A549 (cell line): ENCODE data around the gene LPCAT1. TPM values are rescaled to one million over a fixed set of nuclear protein-coding genes. Genes with fewer than 3 reads are reported as not detected.

Experiments
- ATAC-seq, 2 experiments: fragments of 200-7000 bp in 1 of 2; fragments of >200 bp in 1 of 2; cut with Nextera tagmentation in 1 of 2; cut with Tn5 transposase in 1 of 2; 3 replicates each; pipeline versions ENCODE4 v1.8.0 to v1.9.1; 2018 to 2020; ENCODE audit warnings: mild to moderate bottlenecking in 1 of 2, moderate library complexity in 1 of 2
- CTCF ChIA-PET: fragments of 300-600 bp; sonication (Branson Sonifier 250); formaldehyde crosslinking; extraction: SDS; loops from one replicate; lab custom pipeline; 2021; ENCODE audit warnings: antibody characterized with exemption, inconsistent platforms; lab: Yijun Ruan, JAX
- POLR2A ChIA-PET: fragments of 350-600 bp; formaldehyde crosslinking; extraction: SDS; loops from one replicate; lab custom pipeline; 2021; ENCODE audit warnings: antibody characterized with exemption, inconsistent platforms; lab: Yijun Ruan, JAX
- DNase-seq, 2 experiments: peaks; one replicate each; pipeline versions ENCODE4 v3.0.0 to v3.0.0-alpha.2; 2011 to 2016; ENCODE audit warnings: low read depth in 1 of 2, low spot score in 1 of 2
- FAIRE-seq: peaks from 2 replicates; lab custom pipeline; 2011; peaks lifted over from hg19 to GRCh38; lab: Jason Lieb, UNC
- H3K27ac ChIP-seq, 2 experiments: fragments of >200 bp; sonication (Bioruptor Twin); formaldehyde crosslinking; 3 replicates each; pipeline ENCODE4 v1.5.1; 2016 to 2017
- H3K4me1 ChIP-seq: fragments of >200 bp; sonication (Bioruptor Twin); formaldehyde crosslinking; 3 replicates; pipeline ENCODE4 v1.6.1; 2016
- H3K4me2 ChIP-seq: fragments of >200 bp; sonication (Bioruptor Twin); formaldehyde crosslinking; 3 replicates; pipeline ENCODE4 v1.6.1; 2016
- H3K4me3 ChIP-seq: fragments of >200 bp; sonication (Bioruptor Twin); formaldehyde crosslinking; 3 replicates; pipeline ENCODE4 v1.5.1; 2016
- H3K9me3 ChIP-seq: fragments of >200 bp; sonication (Bioruptor Twin); formaldehyde crosslinking; 3 replicates; pipeline ENCODE4 v1.6.1; 2016
- CEBPB ChIP-seq, 2 experiments: fragments of >200 bp in 1 of 2; sonication (Bioruptor Twin) in 1 of 2; formaldehyde crosslinking in 1 of 2; IDR thresholded peaks; 2 replicates each; pipeline ENCODE4 v1.6.1; 2012 to 2016
- EHMT2 ChIP-seq: fragments of 200-600 bp; sonication (generic); IDR thresholded peaks from 2 replicates; pipeline ENCODE4 v1.6.1; 2016; ENCODE audit warnings: antibody characterized with exemption, low read depth, mild to moderate bottlenecking, moderate library complexity
- FOXS1 ChIP-seq: fragments of 250-450 bp; sonication (Bioruptor Pico); IDR thresholded peaks from 2 replicates; pipeline ENCODE4 v1.5.0; 2020; ENCODE audit warnings: mild to moderate bottlenecking, moderate library complexity
- GATA3 ChIP-seq: IDR thresholded peaks from 2 replicates; pipeline ENCODE4 v1.6.1; 2012; ENCODE audit warnings: borderline replicate concordance
- HOXB13 ChIP-seq: fragments of 250-450 bp; sonication (Bioruptor Pico); IDR thresholded peaks from 2 replicates; pipeline ENCODE4 v1.5.0; 2020; ENCODE audit warnings: low read depth, mild to moderate bottlenecking, moderate library complexity
- HOXB5 ChIP-seq: fragments of 250-450 bp; sonication (Bioruptor Pico); IDR thresholded peaks from 2 replicates; pipeline ENCODE4 v1.5.0; 2020; ENCODE audit warnings: mild to moderate bottlenecking, moderate library complexity
- KDM5A ChIP-seq: fragments of 200-600 bp; sonication (generic); IDR thresholded peaks from 2 replicates; pipeline ENCODE4 v1.6.1; 2016; ENCODE audit warnings: antibody characterized with exemption, mild to moderate bottlenecking
- PHF8 ChIP-seq: fragments of 200-600 bp; sonication (generic); IDR thresholded peaks from 2 replicates; pipeline ENCODE4 v1.6.1; 2016; ENCODE audit warnings: low read depth, mild to moderate bottlenecking, antibody characterized with exemption, moderate library complexity, borderline replicate concordance
- POLR2A ChIP-seq: IDR thresholded peaks from 2 replicates; pipeline ENCODE4 v1.6.1; 2012; ENCODE audit warnings: mild to moderate bottlenecking, low read length
- RFX5 ChIP-seq: fragments of 450-650 bp; IDR thresholded peaks from 2 replicates; pipeline ENCODE4 v1.7.1; 2014; ENCODE audit warnings: antibody characterized with exemption, mild to moderate bottlenecking, moderate library complexity
- RNF2 ChIP-seq: fragments of 200-600 bp; sonication (generic); IDR thresholded peaks from 2 replicates; pipeline ENCODE4 v1.6.1; 2016; ENCODE audit warnings: low read depth, mild to moderate bottlenecking, antibody characterized with exemption, moderate library complexity, borderline replicate concordance
- SREBF2 ChIP-seq: fragments of 450-650 bp; IDR thresholded peaks from 2 replicates; pipeline ENCODE4 v1.6.1; 2014; ENCODE audit warnings: mild to moderate bottlenecking, moderate library complexity
- TFCP2L1 ChIP-seq: fragments of 250-450 bp; sonication (Bioruptor Pico); IDR thresholded peaks from 2 replicates; pipeline ENCODE4 v1.5.0; 2021; ENCODE audit warnings: mild to moderate bottlenecking
- ZNF302 ChIP-seq: fragments of 250-450 bp; sonication (Bioruptor Pico); IDR thresholded peaks from 2 replicates; pipeline ENCODE4 v1.9.0; 2021; ENCODE audit warnings: inconsistent platforms, mild to moderate bottlenecking, moderate library complexity
- WGBS: methylation state at CpG from one replicate; pipeline ENCODE4 v1.1.6; 2017; ENCODE audit errors: missing lambda C conversion rate; 5-methylcytosine and 5-hydroxymethylcytosine counted together
- polyA plus RNA-seq, 4 experiments: library from polyadenylated mRNA; depleted of rRNA in 3 of 4; stranded (reverse); fragments of >200 nt; fragmentation: RNase III in 1 of 4; extraction: RNeasy Plus Mini Kit Qiagen cat#74134 plus additional on column Dnase treatment in 1 of 4; gene quantifications; 2 replicates in 3 of 4; 3 replicates in 1 of 4; pipeline ENCODE4 v1.2.3, GENCODE V29; 2011 to 2017
- TF ChIP-seq, protein P1 (sequence below): fragments of 150-350 bp; IDR thresholded peaks from 2 replicates; pipeline ENCODE4 v1.6.1; 2014; ENCODE audit warnings: low read depth, mild to moderate bottlenecking, low read length
- TF ChIP-seq, protein P2 (sequence below): fragments of >200 bp; sonication (Bioruptor Twin); formaldehyde crosslinking; IDR thresholded peaks from 3 replicates; pipeline ENCODE4 v1.6.1; 2016
- TF ChIP-seq, protein P3 (sequence below): IDR thresholded peaks from 2 replicates; pipeline ENCODE4 v1.6.1; 2012; ENCODE audit warnings: low read depth, borderline replicate concordance
- TF ChIP-seq, protein P4 (sequence below): fragments of >200 bp; sonication (Bioruptor Twin); formaldehyde crosslinking; IDR thresholded peaks from 3 replicates; pipeline ENCODE4 v1.5.1; 2016
- TF ChIP-seq, protein P5 (sequence below): fragments of 250-450 bp; sonication (Bioruptor Pico); IDR thresholded peaks from 2 replicates; pipeline ENCODE4 v1.5.0; 2020; ENCODE audit warnings: low read depth, mild to moderate bottlenecking, moderate library complexity

Gene LPCAT1
- polyA plus RNA-seq, 2 of the 4 experiments (the other 2 are of a cell fraction), result 22.9 to 74.9 TPM

DNA sequence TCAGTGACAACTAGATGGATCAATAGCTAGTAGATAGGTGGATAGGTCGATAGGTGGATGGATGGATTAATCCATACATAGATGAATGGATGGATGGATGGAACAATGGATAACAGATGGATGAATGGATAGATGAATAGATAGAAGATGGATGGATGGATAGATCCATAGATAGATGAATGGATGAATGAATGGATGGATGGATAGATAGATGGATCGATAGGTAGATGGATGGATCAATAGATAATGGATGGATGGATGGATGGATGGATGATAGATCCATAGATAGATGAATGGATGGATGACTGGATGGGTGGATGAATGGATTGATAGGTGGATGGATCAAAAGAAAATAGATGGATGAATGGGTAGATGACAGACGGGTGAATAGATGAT lies 83.7 kb downstream of the LPCAT1 start:
- POLR2A ChIA-PET, result no interaction called here
- no peak for DNase-seq
- FAIRE-seq, result no peak
- Histone ChIP-seq H3K9me3 (no peaks in the 10 kb centered on the region), H3K4me1 (peaks cover 10% of the 10 kb centered on the region; the same call in 1 of the 3 replicates), H3K27ac (no peak overlapping the region), H3K4me3 (no peak overlapping the region), H3K4me2 (no peak overlapping the region)
- CTCF ChIA-PET, result interaction anchor here (0.7 kb wide), 1 partner anchor 63 kb away, joined by 3 read pairs; no protein-coding TSS in a partner anchor
- 32% methylated on average over 3 of the region's 3 CpGs for WGBS
- TF ChIP-seq PHF8 (no peak), TFCP2L1 (CRISPR knock-in tag) (no peak), HOXB13 (CRISPR knock-in tag) (no peak), SREBF2 (no peak), ZNF302 (CRISPR knock-in tag) (no peak), GATA3 (no peak), POLR2A (no peak), KDM5A (no peak), CEBPB (IDR thresholded peaks at IDR 0.05) (no peak), HOXB5 (CRISPR knock-in tag) (no peak), EHMT2 (no peak), FOXS1 (CRISPR knock-in tag) (no peak), RNF2 (no peak), RFX5 (no peak)
- TF ChIP-seq, protein P1, sequence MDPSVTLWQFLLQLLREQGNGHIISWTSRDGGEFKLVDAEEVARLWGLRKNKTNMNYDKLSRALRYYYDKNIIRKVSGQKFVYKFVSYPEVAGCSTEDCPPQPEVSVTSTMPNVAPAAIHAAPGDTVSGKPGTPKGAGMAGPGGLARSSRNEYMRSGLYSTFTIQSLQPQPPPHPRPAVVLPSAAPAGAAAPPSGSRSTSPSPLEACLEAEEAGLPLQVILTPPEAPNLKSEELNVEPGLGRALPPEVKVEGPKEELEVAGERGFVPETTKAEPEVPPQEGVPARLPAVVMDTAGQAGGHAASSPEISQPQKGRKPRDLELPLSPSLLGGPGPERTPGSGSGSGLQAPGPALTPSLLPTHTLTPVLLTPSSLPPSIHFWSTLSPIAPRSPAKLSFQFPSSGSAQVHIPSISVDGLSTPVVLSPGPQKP, result no peak
- TF ChIP-seq, protein P2, sequence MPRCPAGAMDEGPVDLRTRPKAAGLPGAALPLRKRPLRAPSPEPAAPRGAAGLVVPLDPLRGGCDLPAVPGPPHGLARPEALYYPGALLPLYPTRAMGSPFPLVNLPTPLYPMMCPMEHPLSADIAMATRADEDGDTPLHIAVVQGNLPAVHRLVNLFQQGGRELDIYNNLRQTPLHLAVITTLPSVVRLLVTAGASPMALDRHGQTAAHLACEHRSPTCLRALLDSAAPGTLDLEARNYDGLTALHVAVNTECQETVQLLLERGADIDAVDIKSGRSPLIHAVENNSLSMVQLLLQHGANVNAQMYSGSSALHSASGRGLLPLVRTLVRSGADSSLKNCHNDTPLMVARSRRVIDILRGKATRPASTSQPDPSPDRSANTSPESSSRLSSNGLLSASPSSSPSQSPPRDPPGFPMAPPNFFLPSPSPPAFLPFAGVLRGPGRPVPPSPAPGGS, result no peak
- TF ChIP-seq, protein P3, sequence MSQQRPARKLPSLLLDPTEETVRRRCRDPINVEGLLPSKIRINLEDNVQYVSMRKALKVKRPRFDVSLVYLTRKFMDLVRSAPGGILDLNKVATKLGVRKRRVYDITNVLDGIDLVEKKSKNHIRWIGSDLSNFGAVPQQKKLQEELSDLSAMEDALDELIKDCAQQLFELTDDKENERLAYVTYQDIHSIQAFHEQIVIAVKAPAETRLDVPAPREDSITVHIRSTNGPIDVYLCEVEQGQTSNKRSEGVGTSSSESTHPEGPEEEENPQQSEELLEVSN, result no peak
- TF ChIP-seq, protein P4, sequence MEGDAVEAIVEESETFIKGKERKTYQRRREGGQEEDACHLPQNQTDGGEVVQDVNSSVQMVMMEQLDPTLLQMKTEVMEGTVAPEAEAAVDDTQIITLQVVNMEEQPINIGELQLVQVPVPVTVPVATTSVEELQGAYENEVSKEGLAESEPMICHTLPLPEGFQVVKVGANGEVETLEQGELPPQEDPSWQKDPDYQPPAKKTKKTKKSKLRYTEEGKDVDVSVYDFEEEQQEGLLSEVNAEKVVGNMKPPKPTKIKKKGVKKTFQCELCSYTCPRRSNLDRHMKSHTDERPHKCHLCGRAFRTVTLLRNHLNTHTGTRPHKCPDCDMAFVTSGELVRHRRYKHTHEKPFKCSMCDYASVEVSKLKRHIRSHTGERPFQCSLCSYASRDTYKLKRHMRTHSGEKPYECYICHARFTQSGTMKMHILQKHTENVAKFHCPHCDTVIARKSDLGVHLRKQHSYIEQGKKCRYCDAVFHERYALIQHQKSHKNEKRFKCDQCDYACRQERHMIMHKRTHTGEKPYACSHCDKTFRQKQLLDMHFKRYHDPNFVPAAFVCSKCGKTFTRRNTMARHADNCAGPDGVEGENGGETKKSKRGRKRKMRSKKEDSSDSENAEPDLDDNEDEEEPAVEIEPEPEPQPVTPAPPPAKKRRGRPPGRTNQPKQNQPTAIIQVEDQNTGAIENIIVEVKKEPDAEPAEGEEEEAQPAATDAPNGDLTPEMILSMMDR, result no peak
- TF ChIP-seq, protein P5, sequence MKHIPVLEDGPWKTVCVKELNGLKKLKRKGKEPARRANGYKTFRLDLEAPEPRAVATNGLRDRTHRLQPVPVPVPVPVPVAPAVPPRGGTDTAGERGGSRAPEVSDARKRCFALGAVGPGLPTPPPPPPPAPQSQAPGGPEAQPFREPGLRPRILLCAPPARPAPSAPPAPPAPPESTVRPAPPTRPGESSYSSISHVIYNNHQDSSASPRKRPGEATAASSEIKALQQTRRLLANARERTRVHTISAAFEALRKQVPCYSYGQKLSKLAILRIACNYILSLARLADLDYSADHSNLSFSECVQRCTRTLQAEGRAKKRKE (CRISPR knock-in tag), result no peak
- ATAC-seq, result no peak

DNA sequence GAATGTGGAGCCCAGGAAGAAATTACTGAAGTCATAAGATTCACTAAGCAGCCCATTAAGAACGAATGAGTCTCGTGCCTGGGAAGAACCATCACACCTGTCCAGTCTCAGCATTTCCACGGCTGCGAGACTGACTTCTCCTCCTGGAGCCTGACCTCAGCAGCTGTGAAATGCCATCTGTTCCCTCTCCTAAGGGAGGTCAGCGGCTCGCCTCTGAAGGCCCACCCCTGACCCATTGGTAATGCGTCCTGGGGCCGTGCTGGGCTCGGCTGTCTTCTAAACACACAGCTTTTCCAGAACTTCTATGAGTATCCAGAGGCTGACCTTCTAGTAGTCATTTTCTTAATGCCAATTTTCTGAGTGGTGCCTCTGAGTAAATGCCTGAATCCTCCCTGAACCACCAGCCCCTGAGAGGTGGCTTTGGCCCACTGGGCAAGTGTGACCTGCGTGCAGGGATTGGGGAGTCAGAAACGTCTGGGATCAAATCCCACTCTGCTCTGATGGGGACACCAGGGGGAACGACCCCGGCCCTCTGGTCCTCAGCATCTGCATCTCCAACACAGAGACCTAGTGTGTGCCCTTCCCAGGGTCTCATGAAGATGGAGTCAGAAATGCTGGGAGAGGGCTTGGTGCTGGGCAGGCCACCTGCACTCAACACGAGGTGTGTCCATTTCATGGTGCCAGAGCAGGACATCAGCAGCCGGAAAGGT lies 84.2 kb downstream of the LPCAT1 start:
- ATAC-seq, result no peak
- Histone ChIP-seq H3K4me3 (no peak overlapping the region), H3K9me3 (no peaks in the 10 kb centered on the region)
- 42% methylated on average over 14 of the region's 15 CpGs for WGBS
- no peak for FAIRE-seq
- TF ChIP-seq GATA3 (no peak), FOXS1 (CRISPR knock-in tag) (no peak)
- TF ChIP-seq, all 56 proteins: peak for 0
- no peak for DNase-seq
- peaks cover 6% of the 10 kb centered on the region; the same call in 1 of the 3 replicates for H3K4me1 ChIP-seq
- no peak overlapping the region for H3K4me2 ChIP-seq
- POLR2A ChIA-PET, result no interaction called here
- CTCF ChIA-PET, result interaction anchor here (0.7 kb wide), 1 partner anchor 64 kb away, joined by 3 read pairs; no protein-coding TSS in a partner anchor
- H3K27ac ChIP-seq, result no peak overlapping the region
